MM.1S (cell line): ENCODE results near the gene ZBTB12.

Experiments used
- CTCF ChIP-seq: fragments of 300-600 bp; sonication (generic); IDR thresholded peaks from 2 replicates; pipeline ENCODE4 v1.5.1; 2016; ENCODE audit warnings: antibody characterized with exemption, low read length, mixed read lengths
- EZH2 ChIP-seq: fragments of 300-600 bp; sonication (generic); optimal IDR thresholded peaks from 2 replicates; pipeline ENCODE3; 2017; ENCODE audit warnings: low read depth, mild to moderate bottlenecking, antibody characterized with exemption, low read length, mixed read lengths

- TF ChIP-seq CTCF (no peak), EZH2 (no peak)
Measured at GRCh38 chr6:31861919-31862343, 40.0 kb downstream of the ZBTB12 start.
